Astrocyte of the cerebellum (primary cell): ENCODE data around the gene FAM221B.

Experiments
- DNase-seq: peaks from one replicate; pipeline ENCODE4 v3.0.0-alpha.2; 2011; ENCODE audit warnings: low read depth
- H3K4me3 ChIP-seq: 2 replicates; pipeline ENCODE4 v1.5.1; 2011; ENCODE audit warnings: mild to moderate bottlenecking, low read depth, low read length, moderate library complexity
- CTCF ChIP-seq: IDR thresholded peaks from 2 replicates; pipeline ENCODE4 v1.5.1; 2012; ENCODE audit warnings: low read length, low read depth, moderate library complexity, mild to moderate bottlenecking; ENCODE audit errors: missing control alignments
- in situ Hi-C: cut with HindIII; loops from 2 replicates; pipeline ENCODE4 v1.10.0; 2017; ENCODE audit warnings: low sequenced_read_pairs

FAM221B gene

GRCh38 chr9:35842020-35842745 is 13.7 kb upstream of the FAM221B start:
- no peak for TF ChIP-seq CTCF
- no peak for DNase-seq
- no peak overlapping the region for H3K4me3 ChIP-seq
- in situ Hi-C loops, result no loop called here

GRCh38 chr9:35841645-35841900 is 13.0 kb upstream of the FAM221B start:
- in situ Hi-C loops, result no loop called here
- DNase-seq, result no peak
- no peak overlapping the region for H3K4me3 ChIP-seq
- no peak for TF ChIP-seq CTCF

GRCh38 chr9:35840881-35841644 is 12.5 kb upstream of the FAM221B start:
- no peak for TF ChIP-seq CTCF
- in situ Hi-C loops, result no loop called here
- no peak for DNase-seq
- no peak overlapping the region for H3K4me3 ChIP-seq

- H3K4me3 ChIP-seq, result no peak overlapping the region
- TF ChIP-seq CTCF, result no peak
- DNase-seq, result no peak
- in situ Hi-C loops, result no loop called here
These were observed 11.4 kb upstream of the FAM221B start for GRCh38 chr9:35839926-35840325.

GRCh38 chr9:35836595-35836994 is 8.1 kb upstream of the FAM221B start:
- no peak for DNase-seq
- TF ChIP-seq CTCF, result no peak
- H3K4me3 ChIP-seq, result no peak overlapping the region
- in situ Hi-C loops, result no loop called here

GRCh38 chr9:35835766-35836165 is 7.2 kb upstream of the FAM221B start:
- TF ChIP-seq CTCF, result no peak
- H3K4me3 ChIP-seq, result no peak overlapping the region
- DNase-seq, result no peak
- in situ Hi-C loops, result no loop called here
